Sigmoid colon (tissue), 7 donors: ENCODE results near the gene FBXW2. TPM values are rescaled to one million over a fixed set of nuclear protein-coding genes. Genes with fewer than 3 reads are reported as not detected.
A peak's percentile ranks its signal among the peaks of the same experiment; 100 is the strongest.

Source experiments
- DNase-seq: peaks from one replicate; pipeline ENCODE4 v3.0.0-alpha.2; 2019
- H3K27ac ChIP-seq, 4 donors: fragments of 200-600 bp; sonication (generic); one replicate each; pipeline ENCODE4 v1.5.1; 2016 to 2019; ENCODE audit warnings: mild to moderate bottlenecking in 1 of 4
- H3K27me3 ChIP-seq, 3 donors: fragments of 200-600 bp; sonication (generic); one replicate each; pipeline ENCODE4 v1.5.1; 2019; ENCODE audit warnings: mild to moderate bottlenecking in 1 of 3
- H3K36me3 ChIP-seq, 4 donors: fragments of 200-600 bp; sonication (generic); one replicate each; pipeline ENCODE4 v1.5.1; 2016 to 2019
- H3K4me1 ChIP-seq, 4 donors: fragments of 200-600 bp; sonication (generic); one replicate each; pipeline ENCODE4 v1.5.1; 2017 to 2019
- H3K4me3 ChIP-seq, 4 donors: fragments of 200-600 bp; sonication (generic); one replicate each; pipeline ENCODE4 v1.5.1; 2017 to 2019; ENCODE audit warnings: mild to moderate bottlenecking in 2 of 4, moderate library complexity in 1 of 4
- H3K9me3 ChIP-seq, 4 donors: fragments of 200-600 bp in 3 of 4; sonication (generic) in 3 of 4; one replicate each; pipeline versions ENCODE4 v1.5.1 to v1.6.1; 2013 to 2019
- EP300 ChIP-seq, 4 donors: sonication (generic); formaldehyde crosslinking; IDR thresholded peaks; one replicate each; pipeline ENCODE4 v1.6.1; 2017; ENCODE audit warnings: antibody characterized with exemption in 4 of 4
- POLR2A ChIP-seq, 2 donors: fragments of 450-650 bp; IDR thresholded peaks; one replicate each; pipeline ENCODE4 v1.6.1; 2016; ENCODE audit warnings: antibody characterized with exemption in 2 of 2, mild to moderate bottlenecking in 2 of 2, moderate library complexity in 2 of 2
- POLR2AphosphoS5 ChIP-seq, 4 donors: sonication (generic); formaldehyde crosslinking; IDR thresholded peaks; one replicate each; pipeline ENCODE4 v1.6.1; 2017; ENCODE audit warnings: antibody characterized with exemption in 4 of 4
- WGBS, 2 donors: extraction: QIAGEN DNeasy Blood & Tissue Kit; methylation state at CpG; one replicate each; pipeline ENCODE4 v1.1.7; 2013; 5-methylcytosine and 5-hydroxymethylcytosine counted together
- intact Hi-C: fragments of 100-400 bp; cut with DNase I; formaldehyde crosslinking; loops from one replicate; pipeline ENCODE4 v1.15.1; 2023
- polyA plus RNA-seq, 3 donors: library from polyadenylated mRNA; stranded (reverse); fragments of 200-250 nt; gene quantifications; one replicate each; pipeline ENCODE4 v1.2.3, GENCODE V29; 2013
- total RNA-seq, 4 donors: library from RNA; depleted of rRNA; stranded (reverse); fragments of >200 nt; gene quantifications; one replicate each; pipeline ENCODE4 v1.1.0, GENCODE V29; 2016
- TF ChIP-seq, protein P1 (sequence below), 4 experiments: fragments of 450-650 bp in 3 of 4; fragments of 200-600 bp in 1 of 4; IDR thresholded peaks; one replicate each; pipeline ENCODE4 v1.5.1; 2016 to 2019; ENCODE audit warnings: antibody characterized with exemption in 4 of 4, mild to moderate bottlenecking in 3 of 4, moderate library complexity in 2 of 4
- donor health status: healthy with polysubstance abuse.
- donor health status: Bipolar disorder and iron deficiency.
- donor health status: healthy.

The FBXW2 gene
- total and polyA plus RNA-seq, 7 donors, result 10.2 to 61.8 (median 30.9) TPM

DNA sequence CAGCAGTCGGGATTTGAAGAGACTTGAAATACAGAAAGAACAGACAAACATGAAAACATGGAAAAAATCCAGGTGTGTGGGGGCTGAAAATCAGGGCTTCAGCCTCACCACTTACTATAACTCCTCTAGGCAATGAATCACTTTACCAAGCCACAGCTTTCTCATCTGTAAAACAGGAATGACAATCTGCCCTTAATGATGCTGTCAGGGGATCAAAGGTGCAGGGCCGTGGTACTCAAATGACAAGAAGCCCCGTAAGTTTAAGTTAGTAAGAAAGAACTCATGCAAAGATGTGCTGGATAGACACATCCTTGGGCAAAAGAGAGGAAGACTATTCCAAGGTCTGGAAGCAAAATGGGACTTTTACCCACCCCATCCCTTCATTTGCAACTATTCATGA, 34.7 kb downstream of the FBXW2 start:
- H3K4me3 ChIP-seq, result no peak overlapping the region
- DNase-seq, result no peak
- H3K27ac ChIP-seq, result no peak overlapping the region
- no peaks in the 10 kb centered on the region for H3K27me3 ChIP-seq
- WGBS, 2 donors, result 88 to 90% methylated on average over 3 of the region's 3 CpGs
- H3K9me3 ChIP-seq, result no peaks in the 10 kb centered on the region
- TF ChIP-seq POLR2AphosphoS5 (IDR thresholded peaks at IDR 0.05) (no peak), EP300 (IDR thresholded peaks at IDR 0.05) (no peak), POLR2A (IDR thresholded peaks at IDR 0.05) (no peak)
- TF ChIP-seq, protein P1, sequence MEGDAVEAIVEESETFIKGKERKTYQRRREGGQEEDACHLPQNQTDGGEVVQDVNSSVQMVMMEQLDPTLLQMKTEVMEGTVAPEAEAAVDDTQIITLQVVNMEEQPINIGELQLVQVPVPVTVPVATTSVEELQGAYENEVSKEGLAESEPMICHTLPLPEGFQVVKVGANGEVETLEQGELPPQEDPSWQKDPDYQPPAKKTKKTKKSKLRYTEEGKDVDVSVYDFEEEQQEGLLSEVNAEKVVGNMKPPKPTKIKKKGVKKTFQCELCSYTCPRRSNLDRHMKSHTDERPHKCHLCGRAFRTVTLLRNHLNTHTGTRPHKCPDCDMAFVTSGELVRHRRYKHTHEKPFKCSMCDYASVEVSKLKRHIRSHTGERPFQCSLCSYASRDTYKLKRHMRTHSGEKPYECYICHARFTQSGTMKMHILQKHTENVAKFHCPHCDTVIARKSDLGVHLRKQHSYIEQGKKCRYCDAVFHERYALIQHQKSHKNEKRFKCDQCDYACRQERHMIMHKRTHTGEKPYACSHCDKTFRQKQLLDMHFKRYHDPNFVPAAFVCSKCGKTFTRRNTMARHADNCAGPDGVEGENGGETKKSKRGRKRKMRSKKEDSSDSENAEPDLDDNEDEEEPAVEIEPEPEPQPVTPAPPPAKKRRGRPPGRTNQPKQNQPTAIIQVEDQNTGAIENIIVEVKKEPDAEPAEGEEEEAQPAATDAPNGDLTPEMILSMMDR (IDR thresholded peaks at IDR 0.05), result no peak
- H3K4me1 ChIP-seq, result peaks cover 0 to 12% (median 7%) of the 10 kb centered on the region in 4 donors
- intact Hi-C loops, result no loop called here
- peaks cover 0 to 40% (median 8%) of the 10 kb centered on the region in 4 donors for H3K36me3 ChIP-seq

DNA sequence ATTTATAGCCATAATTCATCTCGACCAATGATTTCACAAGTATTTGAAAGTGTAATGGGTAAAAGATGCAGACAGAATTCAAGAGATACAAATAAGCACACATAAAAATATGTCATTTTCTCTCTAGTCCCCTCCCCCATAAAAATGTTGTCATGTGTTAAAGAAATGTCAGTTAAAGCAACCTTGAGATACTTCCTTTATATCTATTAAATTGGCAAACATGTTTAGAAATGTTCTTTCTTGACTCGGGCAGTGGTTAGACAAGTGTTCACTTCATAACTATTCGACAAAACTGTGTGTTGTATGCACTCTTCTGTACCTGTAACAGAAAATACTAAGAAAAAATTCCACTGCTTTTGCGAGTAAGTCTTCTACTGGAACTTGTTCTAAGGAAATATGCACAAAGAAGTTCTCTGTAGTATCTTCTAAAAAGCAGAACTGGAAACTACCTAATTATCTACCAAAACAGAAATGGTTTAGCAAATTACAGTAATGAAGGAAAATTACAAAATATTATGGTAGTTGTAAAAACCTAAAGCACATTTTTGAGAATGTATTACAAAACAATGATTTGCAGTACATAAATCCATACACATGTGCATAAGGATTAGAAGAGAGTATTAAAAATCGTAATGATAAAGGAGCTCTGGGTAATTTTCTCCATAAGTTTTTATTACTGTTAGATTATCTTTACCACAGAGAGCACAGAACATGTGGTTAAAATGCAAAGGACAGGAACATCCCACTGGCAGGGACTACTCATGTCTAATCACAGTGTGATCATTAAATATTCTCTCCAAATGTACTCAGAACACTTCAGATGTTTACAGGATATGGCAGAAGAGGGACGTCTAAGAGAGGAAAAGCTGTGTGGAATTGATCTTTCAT, 35.9 kb downstream of the FBXW2 start:
- WGBS, 2 donors, result 60 to 69% methylated on average over 6 of the region's 6 CpGs
- DNase-seq, result no peak
- TF ChIP-seq EP300 (IDR thresholded peaks at IDR 0.05), result no peak
- TF ChIP-seq, protein P1 (IDR thresholded peaks at IDR 0.05), result no peak
- TF ChIP-seq POLR2AphosphoS5 (IDR thresholded peaks at IDR 0.05), result no peak
- TF ChIP-seq POLR2A (IDR thresholded peaks at IDR 0.05), result no peak
- H3K27ac ChIP-seq, result no peak overlapping the region
- H3K27me3 ChIP-seq, result no peaks in the 10 kb centered on the region
- H3K4me1 ChIP-seq, result peaks cover 0 to 12% (median 7%) of the 10 kb centered on the region in 4 donors
- intact Hi-C loops, result loop anchor here (1.0 kb wide), 1 partner anchor 303 kb away; no protein-coding TSS in a partner anchor
- no peaks in the 10 kb centered on the region for H3K9me3 ChIP-seq
- no peak overlapping the region for H3K4me3 ChIP-seq
- peaks cover 0 to 27% (median 3%) of the 10 kb centered on the region in 4 donors for H3K36me3 ChIP-seq

DNA sequence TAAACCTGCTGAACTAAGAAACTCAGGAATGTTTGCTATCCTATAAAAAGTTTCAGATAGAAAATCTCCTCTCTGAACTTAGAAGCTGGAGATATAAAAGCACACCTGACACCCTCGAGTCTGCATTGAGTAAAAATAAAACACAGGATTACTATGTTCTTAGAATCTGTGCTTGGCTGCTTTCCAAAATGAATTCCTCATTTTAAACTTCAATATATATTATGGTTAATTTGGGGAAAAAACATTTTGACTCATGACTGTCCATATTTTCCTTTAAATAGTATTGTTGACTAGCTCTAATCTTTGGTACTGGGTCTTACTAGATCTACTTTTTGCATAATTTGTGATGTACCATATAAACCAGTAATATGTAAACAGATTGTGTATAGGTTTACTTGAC, 36.7 kb downstream of the FBXW2 start:
- no peaks in the 10 kb centered on the region for H3K27me3 ChIP-seq
- peaks cover 0 to 12% (median 7%) of the 10 kb centered on the region in 4 donors for H3K4me1 ChIP-seq
- H3K9me3 ChIP-seq, result no peaks in the 10 kb centered on the region
- peaks cover 0 to 20% (median 0%) of the 10 kb centered on the region in 4 donors for H3K36me3 ChIP-seq
- TF ChIP-seq POLR2AphosphoS5 (IDR thresholded peaks at IDR 0.05) (no peak), EP300 (IDR thresholded peaks at IDR 0.05) (no peak), POLR2A (IDR thresholded peaks at IDR 0.05) (no peak)
- TF ChIP-seq, protein P1 (IDR thresholded peaks at IDR 0.05), result no peak
- peak overlapping the region in 1 of 4 donors; percentile 24 for H3K27ac ChIP-seq
- no peak overlapping the region for H3K4me3 ChIP-seq
- 0 to 4% methylated on average over 1 of the region's 1 CpG for WGBS, 2 donors
- DNase-seq, result no peak
- intact Hi-C loops, result loop anchor here (1.0 kb wide), 1 partner anchor 180 kb away; no protein-coding TSS in a partner anchor

DNA sequence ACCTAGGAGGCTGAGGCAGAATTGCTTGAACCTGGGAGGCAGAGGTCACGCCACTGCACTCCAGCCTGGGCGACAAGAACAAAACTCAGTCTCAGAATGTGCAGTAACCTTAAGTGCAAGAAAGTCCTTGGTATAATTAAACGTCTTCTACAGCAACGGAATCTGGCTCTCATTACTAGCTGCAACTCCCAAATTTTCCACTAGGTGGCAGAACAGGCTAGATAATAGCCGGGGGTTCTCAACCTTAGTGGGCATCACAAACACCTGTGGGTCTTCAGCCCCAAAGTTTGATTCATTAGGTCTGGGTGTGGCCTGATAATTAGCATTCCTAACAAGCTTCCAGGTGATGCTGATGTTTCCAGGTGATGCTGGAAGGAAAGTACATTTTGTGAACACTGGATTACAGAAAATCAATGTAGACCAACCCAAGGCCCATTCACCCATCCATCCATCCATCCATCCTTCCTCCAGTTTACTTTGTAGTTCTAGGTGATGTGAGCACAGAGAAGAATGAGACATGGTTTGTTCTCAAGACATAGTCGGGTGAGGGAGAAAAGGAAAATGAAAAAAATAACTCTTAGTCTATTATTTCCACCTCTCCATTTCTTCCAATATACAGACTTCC, 37.3 kb downstream of the FBXW2 start:
- no peak for DNase-seq
- no peak for TF ChIP-seq EP300 (IDR thresholded peaks at IDR 0.05)
- TF ChIP-seq, protein P1 (IDR thresholded peaks at IDR 0.05), result peak; percentile 65 to 92 (median 86)
- Histone ChIP-seq H3K27ac (peak overlapping the region in 1 of 4 donors; percentile 24), H3K4me1 (peaks cover 0 to 12% (median 7%) of the 10 kb centered on the region in 4 donors), H3K36me3 (peaks cover 0 to 16% (median 0%) of the 10 kb centered on the region in 4 donors), H3K27me3 (no peaks in the 10 kb centered on the region), H3K4me3 (no peak overlapping the region), H3K9me3 (no peaks in the 10 kb centered on the region)
- intact Hi-C loops, result loop anchor here (1.0 kb wide), 1 partner anchor 180 kb away; no protein-coding TSS in a partner anchor
- 16 to 24% methylated on average over 6 of the region's 6 CpGs for WGBS, 2 donors
